Astrocyte (in vitro differentiated cells and primary cell): ENCODE results near the gene CCDC194. TPM values are rescaled to one million over a fixed set of nuclear protein-coding genes. Genes with fewer than 3 reads are reported as not detected.

Experiments used
- total RNA-seq: library from RNA; stranded (reverse); gene quantifications from 2 replicates; pipeline ENCODE4 v1.2.1, GENCODE V29; 2021

The CCDC194 gene
- total RNA-seq, 1 donor from 2014 or later = 14.1 TPM

Other genes with a start within 250 kb of the CCDC194 start
- 19.2 and 19.8 TPM in 2 replicates for gene USE1, start 178.8 kb downstream of the CCDC194 start, total RNA-seq
- gene OCEL1, start 168.0 kb downstream of the CCDC194 start, total RNA-seq = 12.3 and 13.5 TPM in 2 replicates
- 63.5 and 72.8 TPM in 2 replicates for gene NR2F6, start 148.3 kb downstream of the CCDC194 start, total RNA-seq
- gene USHBP1, start 129.5 kb downstream of the CCDC194 start, total RNA-seq = 0.27 TPM in 1 of 2 replicates, not detected in the other
- 112 and 115 TPM in 2 replicates for gene BABAM1, start 126.8 kb downstream of the CCDC194 start, total RNA-seq
- 1.0 and 1.8 TPM in 2 replicates for gene ANKLE1, start 112.3 kb downstream of the CCDC194 start, total RNA-seq
- 8.5 and 9.4 TPM in 2 replicates for gene ABHD8, start 90.8 kb downstream of the CCDC194 start, total RNA-seq
- 64.8 and 65.1 TPM in 2 replicates for gene MRPL34, start 88.3 kb downstream of the CCDC194 start, total RNA-seq
- 115 and 123 TPM in 2 replicates for gene DDA1, start 84.6 kb downstream of the CCDC194 start, total RNA-seq
- 8.1 and 9.0 TPM in 2 replicates for gene ANO8, start 59.3 kb downstream of the CCDC194 start, total RNA-seq
- gene GTPBP3, start 56.6 kb downstream of the CCDC194 start, total RNA-seq = 21.4 and 21.7 TPM in 2 replicates
- gene PLVAP, start 16.9 kb downstream of the CCDC194 start, total RNA-seq = 0.77 and 0.95 TPM in 2 replicates
- gene BST2, start 11.4 kb upstream of the CCDC194 start, total RNA-seq = 301 and 376 TPM in 2 replicates
- 41.0 and 50.1 TPM in 2 replicates for gene MVB12A, start 25.9 kb upstream of the CCDC194 start, total RNA-seq
- gene TMEM221, start 54.5 kb upstream of the CCDC194 start, total RNA-seq = 0.19 and 0.23 TPM in 2 replicates
- not detected in 2 replicates for gene NXNL1, start 66.7 kb upstream of the CCDC194 start, total RNA-seq
- 9.5 and 10.5 TPM in 2 replicates for gene SLC27A1, start 76.3 kb upstream of the CCDC194 start, total RNA-seq
- gene PGLS, start 117.5 kb upstream of the CCDC194 start, total RNA-seq = 102 and 109 TPM in 2 replicates
- 137 and 152 TPM in 2 replicates for gene COLGALT1, start 161.5 kb upstream of the CCDC194 start, total RNA-seq